Measurements from ENCODE around the gene PEX14.
"Not testable (repeated sequence)": the region's sequence is repeated elsewhere in the genome, so short reads cannot be mapped to it uniquely, and the experiment has no call there.

PEX14 gene

DNA sequence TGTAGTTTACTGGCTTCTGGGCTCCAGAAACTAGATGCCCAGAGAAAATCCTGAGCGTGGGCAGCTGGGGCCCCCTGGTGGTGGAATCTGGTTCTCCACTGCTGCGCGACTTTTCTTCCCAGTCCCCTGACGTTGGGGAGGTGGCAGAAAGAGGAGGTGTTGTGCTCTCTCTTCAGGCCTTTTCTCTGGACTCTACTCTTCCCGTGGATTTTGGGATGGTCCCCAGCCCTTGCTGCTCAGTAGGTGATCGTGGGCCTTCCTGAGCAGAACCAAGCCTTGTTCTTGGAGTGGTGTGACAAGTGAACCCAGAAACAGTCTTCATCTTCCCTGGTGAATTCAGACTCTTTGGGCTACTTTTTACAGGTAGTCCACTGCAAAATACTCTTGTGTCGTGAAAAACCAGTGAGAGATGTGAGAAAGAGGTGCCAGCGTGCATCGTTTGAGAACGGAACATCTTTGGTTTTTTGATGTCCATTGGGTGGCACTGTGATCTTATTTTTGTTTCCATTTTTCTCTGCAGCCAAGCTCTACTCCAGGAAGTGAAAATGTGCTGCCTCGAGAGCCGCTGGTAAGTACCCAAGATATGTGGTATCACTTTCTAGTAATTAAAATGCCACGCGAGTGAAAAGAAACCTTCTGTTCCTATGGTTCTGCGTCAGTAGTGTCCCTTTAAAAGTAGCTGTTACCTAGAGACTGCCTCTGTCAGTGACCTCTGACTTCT is 20.2 kb downstream of the PEX14 start:
- peak; percentile 66 to 68 for DNase-seq (ENCODE audit: low read depth in 2 of 2)

DNA sequence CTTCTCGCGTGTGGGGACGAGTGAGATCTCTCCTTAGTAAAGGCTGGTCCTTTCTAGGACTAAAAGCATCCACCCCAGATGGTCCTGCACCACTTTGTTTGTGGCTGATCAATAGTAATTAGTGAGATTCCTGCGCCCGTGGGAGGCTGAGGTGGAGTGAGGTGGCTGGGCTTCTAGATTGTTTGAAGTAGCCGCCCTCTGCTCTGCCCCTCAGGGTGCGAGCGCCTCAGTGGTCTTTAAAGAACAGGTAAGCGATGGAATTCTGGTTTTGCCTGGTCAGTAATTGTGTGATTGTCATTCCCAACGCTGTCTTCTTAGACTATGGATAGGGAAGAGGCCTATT is 20.7 kb downstream of the PEX14 start:
- no peak for DNase-seq (ENCODE audit: low read depth in 2 of 2)

DNA sequence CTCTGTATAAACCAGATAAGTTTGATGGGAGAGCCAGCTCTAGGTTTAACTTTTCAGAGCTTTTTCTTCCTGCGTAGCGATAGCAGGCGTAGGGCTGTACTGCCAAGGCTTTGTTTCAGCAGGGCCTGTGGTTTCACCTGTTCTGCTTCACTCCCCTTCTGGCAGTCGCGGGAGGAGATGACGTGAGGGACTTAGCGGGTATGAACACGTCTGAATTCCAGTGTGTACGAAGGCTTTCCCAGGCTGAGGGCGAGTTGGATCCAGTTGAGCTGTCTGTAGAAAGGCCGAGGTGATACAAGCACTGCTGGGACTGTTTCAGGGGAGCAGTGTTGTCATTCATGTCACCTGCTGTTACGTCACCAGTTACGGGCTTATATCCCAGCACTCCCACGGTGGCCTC is 21.2 kb downstream of the PEX14 start:
- DNase-seq (ENCODE audit: low read depth in 2 of 2) = no peak

DNA sequence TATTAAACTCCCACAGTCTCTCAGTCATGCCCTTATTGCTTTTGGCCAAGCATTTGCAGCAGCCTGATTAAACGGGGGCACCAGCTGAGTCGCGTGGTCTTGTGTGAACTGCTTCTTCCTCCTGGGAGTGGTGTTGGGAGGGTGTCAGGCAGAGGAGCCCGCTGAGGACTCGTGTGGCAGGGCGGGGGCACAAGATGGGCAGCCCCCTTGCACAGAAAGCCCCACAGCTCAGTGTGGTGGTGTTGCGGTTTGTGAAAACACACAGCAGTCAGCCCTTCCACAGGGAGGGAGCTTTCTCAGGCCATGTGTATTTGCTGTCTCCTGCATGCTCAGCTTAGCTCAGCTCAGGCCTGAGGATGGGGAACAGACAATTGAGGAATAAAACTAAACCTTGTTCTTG is 22.4 kb downstream of the PEX14 start:
- DNase-seq (ENCODE audit: low read depth in 2 of 2) = no peak

DNA sequence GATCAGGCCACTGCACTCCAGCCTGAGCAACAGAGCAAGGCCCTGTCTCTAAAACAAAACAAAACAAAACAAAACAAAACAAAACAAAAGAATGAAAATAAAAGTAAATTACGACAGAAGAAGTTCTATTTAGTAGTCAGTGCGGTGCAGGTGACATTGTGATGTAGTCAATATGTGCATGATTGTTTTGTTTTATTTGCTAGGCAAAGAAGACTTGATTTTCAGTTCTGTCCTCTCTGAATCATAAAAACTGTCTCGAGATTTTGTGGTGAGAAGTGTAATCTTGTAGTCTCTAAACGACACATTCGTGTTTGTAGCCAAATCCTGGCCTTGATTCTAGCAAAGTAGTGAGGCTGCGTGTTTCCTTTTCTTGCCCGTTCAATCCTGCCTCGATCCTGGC is 23.5 kb downstream of the PEX14 start:
- DNase-seq (ENCODE audit: low read depth in 2 of 2) = no peak

DNA sequence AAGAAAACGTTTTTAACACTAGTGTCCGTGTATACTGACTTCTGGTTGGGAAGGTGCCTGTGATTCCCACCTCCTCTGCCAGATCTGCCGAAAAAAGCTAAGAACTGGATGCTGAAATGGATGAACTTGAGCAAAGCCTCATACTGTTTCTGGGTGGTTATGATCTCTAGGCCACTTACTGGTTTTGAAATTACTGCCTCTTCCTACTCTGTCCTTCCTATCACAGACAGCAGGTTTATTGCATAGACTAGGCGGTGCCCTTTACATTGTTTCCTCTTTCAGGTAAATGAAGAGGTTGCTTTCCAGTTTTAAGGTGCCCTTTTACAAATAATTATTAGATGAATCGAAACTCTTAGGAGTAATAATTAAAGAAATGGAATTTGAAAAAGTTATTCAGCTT is 27.5 kb downstream of the PEX14 start:
- no peak for DNase-seq (ENCODE audit: low read depth in 2 of 2)

DNA sequence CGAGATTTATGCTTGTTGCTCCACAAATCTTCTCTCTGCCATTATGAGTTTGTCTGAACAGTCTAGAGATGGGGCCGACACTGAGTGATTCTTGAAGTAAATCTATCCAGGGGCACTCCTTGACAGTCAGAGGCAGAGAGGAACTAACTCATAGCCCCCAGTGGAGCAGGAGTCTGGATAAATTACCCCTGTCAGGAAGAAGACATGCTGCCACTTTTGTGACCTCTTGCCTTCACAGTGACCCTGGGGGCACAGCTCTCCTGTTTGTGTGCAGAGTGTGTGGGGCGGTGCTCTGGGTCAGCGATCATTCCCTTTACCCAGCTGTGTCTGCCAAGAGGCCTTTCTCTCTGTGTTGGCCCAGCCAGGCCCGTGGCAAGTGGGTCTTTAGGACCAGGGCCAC is 29.5 kb downstream of the PEX14 start:
- DNase-seq (ENCODE audit: low read depth in 2 of 2) = no peak

DNA sequence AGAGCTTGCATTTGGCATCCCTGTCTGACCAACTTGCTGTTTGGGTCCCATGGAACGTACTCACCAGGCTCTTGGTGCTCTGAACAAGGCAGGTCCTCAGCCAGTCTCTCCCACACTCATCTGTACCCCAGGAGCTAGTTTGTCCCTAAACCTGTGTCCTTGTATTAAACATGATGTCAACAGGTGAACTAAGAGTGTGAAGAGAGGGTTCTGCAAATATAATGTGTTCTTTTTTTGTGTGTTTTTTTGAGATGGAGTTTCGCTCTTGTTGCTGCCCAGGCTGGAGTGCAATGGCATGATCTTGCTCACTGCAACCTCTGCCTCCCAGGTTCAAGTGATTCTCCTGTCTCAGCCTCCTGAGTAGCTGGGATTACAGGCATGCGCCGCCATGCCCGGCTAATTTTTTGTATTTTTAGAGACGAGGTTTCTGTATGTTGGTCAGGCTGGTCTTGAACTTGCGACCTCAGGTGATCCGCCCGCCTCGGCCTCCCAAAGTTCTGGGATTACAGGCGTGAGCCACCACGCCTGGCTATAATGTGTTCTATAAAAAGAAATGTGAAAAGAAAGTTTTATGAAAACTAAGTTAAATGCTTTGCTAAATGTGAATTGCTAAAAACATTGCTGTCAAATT is 31.4 kb downstream of the PEX14 start:
- DNase-seq (ENCODE audit: low read depth in 2 of 2) = not testable (repeated sequence)

DNA sequence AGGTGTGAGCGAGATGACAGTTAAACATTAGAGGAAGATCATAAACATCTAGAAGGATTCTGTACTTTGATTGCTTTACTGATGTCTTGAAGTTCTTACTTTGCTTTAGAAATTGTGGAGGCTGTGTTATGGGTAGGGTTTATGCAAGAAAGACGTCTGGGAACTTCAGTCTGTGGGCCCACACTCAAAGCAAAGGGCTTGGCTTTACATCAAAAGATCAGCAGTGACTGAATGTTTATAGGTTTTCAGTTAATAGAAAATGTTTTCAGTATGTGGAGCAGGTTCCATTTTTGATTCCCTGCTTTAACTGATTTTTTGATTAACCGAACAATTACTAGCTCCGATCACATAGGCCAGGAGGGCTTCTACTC is 31.9 kb downstream of the PEX14 start:
- no peak for DNase-seq (ENCODE audit: low read depth in 2 of 2)

DNA sequence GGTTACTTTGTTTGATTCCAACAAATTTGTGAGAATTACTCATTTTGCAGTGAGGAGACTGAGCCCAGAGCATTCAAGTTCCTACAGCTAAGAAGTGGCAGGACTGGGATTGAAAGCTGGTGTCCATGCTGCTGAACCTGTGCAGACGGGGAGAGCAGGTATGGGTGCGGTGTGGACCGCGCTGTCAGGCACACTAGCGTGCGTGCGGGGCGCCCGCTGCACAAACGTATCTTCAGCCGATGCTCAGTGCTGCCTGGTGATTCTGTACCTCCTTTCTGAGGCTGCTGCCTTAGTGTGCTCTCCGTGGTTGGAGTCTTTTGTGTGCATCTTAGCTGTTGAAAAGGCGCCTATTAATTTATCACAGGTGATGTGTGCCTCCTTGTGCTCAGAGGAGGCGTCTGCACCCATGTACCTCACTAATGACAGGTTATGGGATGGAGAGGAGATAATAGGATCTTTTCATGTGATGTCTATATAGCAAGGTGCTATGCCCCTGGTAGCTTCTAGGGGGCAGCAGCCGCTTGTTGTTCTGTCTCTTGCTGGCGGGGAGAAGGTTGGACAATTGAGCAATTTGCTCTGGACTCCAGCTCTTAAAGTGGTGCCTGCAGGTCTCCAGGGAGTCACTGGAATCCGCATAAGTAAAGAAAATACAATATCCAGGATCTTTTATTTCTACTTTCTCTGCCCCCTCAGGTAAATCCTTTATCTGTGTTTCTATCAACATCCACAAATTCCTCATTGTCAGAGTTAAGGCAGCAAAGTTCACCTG is 32.5 kb downstream of the PEX14 start:
- no peak for DNase-seq (ENCODE audit: low read depth in 2 of 2)

DNA sequence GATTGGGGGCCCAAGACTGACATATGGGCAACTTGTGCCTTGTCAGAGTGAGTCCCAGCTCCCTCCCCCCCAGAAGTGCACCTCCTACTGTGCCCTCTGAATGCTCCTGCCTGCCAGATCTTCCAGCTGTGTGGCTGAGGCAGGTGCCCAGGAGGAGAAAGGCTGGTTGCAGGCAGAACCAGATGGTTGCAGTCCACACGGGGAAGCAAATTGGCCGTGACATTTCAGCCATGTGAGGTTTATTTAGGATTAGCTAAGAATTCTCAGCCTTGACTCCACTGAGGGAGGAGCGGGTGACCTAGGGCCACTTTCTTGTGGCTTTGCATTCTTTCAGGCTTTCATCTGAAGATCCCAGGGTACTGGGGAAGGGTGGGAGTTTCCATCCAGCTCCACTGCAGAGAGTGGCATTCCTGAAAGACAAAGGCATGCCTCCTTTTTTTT is 33.8 kb downstream of the PEX14 start:
- no peak for DNase-seq (ENCODE audit: low read depth in 2 of 2)

DNA sequence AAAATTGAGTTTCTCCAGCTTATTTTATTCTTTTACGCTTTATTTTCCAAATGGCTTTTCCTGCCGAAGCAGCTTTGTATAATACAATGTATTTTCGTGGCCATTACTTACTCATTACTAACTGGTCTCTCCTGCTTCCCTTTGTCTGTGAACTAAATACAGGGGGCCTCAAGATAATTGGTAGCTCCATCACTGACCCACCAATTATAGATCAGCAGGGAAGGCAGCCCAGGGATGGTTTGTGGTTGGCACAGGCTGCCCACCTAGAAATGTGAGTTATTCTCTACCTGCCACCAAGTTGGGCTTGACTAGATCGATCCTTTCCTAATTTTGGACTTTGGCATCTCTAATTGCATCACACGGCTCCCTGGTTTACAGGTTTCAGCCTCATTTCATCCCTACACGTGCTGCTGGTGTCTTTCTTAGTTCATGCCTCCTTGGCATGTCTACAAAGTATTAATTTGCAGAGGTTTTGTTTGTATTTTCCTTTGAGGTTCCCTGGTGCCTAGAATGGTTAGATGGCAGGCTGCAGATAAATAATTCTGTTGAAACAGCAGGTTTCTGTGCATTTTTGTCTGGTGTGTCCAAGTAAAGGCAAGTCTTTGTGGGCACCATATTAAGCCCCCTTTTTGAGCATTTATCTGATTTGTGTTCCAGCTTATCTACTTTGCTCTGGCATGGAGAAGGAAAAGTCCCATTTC is 35.2 kb downstream of the PEX14 start:
- DNase-seq (ENCODE audit: low read depth in 2 of 2) = no peak

DNA sequence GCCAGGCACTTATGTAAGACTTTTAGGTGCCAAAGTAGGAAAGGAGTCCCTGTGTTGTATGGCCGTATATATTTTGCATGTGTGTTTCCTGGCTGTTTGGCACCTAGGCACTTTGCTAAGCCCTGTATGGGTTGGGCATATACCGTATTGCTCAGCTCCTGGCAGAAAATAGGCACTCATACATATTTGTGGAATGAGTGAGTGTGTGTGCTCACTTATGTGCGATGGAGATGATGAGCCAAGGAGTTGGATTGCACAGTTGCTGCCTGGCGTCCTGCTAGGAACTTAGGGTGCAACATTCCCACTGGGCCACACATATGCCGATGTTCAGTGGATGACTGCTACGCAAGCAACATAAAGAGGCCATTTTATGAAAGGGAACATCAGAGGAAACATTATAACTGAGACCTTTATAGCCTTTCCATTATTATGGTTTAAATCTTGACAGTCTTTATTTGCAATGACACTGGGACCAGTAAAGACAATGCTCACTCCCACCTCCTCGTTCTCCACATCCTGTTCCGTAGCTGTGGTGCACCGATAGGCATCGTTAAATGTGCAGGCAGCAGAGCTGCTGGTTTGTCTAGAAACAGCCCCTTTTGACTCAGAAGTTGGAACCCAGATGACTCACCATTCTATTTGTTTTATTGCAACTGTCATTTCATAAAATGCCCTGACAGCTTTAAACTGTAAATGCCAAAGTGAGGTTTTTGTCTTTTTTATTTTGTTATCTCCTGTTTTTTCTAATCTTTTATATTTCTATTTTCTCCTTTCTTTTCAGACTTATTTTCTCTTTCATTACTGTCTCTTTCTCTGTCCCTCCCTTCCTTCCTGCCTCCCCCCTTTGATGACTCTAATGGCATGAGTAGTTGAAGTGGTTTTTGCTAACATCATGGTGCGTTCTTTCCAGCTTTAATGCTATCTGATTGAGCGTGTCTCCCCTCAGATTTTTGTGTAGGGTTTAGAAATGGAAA is 36.1 kb downstream of the PEX14 start:
- peak; percentile 47 to 62 for DNase-seq (ENCODE audit: low read depth in 2 of 2)

DNA sequence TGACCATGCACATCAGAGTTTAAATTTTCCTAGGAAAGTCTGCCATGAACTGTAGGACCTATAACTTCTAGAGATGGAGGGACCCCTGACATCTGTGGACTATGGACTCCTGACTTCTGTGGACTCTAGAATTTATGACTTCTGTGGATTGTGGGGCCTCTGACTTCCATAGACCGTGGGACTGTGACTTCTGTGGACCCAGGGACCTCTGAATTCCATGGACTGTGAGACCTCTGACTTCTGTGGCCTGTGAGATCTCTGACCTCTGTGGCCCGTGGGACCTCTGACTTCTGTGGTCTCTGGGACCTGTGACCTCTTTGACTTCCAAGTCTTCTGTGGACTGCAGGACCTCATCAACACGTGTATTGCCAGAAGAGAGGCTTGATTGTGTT is 36.7 kb downstream of the PEX14 start:
- DNase-seq (ENCODE audit: low read depth in 2 of 2) = no peak

DNA sequence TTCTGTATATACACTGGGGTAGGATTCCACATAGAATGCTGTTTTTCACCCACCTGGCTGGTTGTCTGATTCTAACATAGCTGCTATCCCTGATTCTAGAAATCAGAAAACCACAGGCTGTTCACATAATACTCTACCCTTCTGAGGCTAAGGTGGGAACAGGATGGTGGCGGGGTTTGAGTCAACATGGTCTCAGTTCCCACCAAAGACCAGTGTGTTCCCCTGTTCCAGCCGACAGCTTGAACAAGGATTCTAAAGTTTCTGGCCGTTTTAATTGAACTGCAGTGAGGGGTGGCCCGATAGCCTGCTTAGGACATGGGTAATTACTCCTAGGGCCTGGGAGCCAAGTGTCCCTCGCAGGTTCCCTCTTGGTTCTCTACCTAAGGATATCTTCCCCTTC is 38.4 kb downstream of the PEX14 start:
- no peak for DNase-seq (ENCODE audit: low read depth in 2 of 2)

DNA sequence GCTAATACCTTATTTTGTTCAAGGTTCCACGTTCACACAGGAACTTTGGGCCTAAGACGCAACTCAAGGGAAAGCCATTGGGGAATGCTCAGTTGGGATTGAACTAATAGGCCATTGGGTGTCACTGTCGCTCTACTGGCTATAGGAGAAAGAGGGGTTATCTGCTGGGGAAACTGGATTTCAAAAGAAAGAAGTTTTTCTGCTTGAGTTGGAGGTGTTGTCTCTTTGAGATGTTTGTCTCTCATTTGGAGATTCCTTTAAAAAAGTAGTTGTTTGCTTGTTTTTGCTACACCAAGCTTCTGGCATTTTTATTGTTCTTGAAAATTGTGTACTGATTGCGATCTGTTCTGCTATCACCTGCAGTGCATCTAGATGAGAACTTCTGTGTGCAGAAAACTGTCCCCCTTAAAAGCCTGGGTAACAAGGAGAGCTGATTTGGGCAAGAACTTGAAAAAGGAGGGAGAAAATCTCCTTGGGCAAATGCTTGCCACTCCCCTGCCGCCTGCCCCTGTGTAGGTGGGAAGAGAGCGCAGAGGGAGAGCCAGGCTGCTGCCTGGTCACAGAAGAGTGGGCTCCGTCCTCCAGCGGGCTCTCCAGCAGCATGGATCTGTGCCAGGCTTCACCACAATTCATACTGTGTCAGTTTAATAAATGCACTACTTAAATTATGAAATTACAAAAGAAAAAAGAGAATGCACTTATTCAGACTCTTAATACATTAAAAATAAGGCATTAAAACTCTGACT is 39.9 kb downstream of the PEX14 start:
- DNase-seq (ENCODE audit: low read depth in 2 of 2) = no peak

DNA sequence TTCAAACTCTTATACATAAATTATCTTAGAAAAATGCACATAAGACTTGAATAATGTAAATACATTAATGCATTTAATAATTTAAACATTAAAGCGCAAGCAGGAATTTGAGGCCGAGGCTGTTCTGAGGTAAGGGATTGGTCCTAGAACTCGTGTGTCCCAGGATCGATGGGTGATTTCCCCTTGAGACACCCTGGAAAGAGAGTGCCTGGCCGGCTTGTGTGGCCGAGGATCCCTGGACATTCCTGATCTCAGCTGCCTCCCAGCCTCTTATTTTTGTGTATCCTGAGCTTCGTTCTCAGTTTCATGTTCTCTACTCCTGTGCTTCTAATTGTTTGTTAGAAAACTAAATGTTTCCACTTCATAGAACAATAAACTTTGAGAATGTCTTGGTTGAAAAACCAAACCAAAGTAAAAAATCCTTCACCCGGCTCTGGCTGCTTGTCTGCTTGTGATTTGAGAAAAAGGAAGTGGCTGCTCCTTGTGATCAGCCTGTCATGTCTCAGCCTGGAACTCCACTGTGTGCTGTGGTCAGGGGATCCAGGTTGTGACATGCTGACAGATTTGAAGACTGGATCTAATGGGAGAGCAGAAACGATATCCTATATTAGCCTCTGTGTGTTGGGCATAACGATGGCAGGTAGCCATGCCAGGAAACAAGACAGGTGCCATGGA is 40.7 kb downstream of the PEX14 start:
- DNase-seq (ENCODE audit: low read depth in 2 of 2) = no peak

DNA sequence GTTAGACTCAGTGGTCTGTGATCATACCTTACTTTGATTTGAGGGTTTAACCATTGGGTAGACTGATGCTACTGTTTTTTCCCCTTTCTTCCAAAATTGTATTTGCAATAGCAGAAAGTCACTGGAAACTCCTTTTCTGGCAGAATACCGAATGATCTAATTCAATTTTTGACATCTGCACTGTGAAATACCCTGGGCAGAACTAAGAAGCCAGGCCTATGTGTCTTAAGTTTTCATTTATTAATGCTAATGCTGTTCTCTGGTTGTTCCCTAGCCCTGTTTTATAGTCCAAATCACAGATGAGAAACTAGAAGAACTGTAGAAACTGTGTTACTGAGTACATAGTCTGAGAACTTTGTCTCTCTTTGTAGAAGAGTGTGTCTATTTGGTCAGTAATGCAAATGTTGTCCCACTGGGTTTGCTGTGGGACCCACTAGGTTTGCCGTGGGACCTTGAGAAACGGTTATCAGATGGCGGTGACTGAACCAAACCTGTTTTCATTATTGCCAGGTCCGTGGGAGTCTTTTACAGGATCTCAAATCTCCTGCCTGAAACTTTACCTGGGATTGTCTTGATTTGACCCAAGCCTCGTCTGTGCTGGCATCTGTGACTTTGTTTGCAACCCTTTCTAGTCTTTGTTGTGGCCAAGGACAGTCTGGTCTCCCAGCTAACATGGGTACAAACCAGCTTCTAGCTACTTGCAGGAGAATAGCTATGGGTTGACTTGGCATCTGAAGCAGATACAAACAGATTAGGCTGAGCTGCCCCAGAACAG is 41.4 kb downstream of the PEX14 start:
- no peak for DNase-seq (ENCODE audit: low read depth in 2 of 2)
